Suppressor macrophage treated with lipopolysaccharide for 1 hour (primary cell): ENCODE data around the gene SLC30A1.
A peak's percentile ranks its signal among the peaks of the same experiment; 100 is the strongest.

ENCODE experiments used
- DNase-seq, 3 donors: peaks; one replicate each; pipeline ENCODE4 v3.0.0-alpha.2; 2020 to 2022

Gene SLC30A1

GRCh38 chr1:211606914-211607753, 28.2 kb upstream of the SLC30A1 start:
- DNase-seq: peak; percentile 91 to 98 (median 96)

GRCh38 chr1:211606332-211606913, 27.5 kb upstream of the SLC30A1 start:
- peak; percentile 70 to 75 (median 75) for DNase-seq

- peak in 1 of 3 donors; percentile 35 for DNase-seq
Measured at GRCh38 chr1:211605603-211606331, 26.8 kb upstream of the SLC30A1 start.

GRCh38 chr1:211605034-211605433, 26.1 kb upstream of the SLC30A1 start:
- no peak for DNase-seq

DNA sequence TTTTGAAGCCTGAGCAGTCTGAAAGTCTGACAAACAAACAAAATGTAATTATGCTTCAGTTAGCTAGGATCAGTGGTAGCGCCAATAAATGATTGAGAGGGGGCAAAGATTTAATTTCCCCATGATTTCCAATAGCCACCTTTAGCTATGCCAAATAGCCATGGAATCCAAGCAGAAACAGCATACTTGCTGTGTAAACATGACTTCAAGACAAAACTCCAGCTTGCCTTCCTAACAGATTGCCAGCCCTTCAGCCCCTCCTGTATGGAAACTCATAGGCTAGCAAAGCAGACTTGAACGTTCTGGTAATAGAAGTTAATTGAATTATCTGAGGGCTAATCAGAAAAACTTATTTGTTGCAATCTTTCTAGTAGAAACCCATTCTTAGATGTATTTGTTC, 25.6 kb upstream of the SLC30A1 start:
- no peak for DNase-seq

- no peak for DNase-seq
Measured at GRCh38 chr1:211603713-211604112, 24.8 kb upstream of the SLC30A1 start.

DNA sequence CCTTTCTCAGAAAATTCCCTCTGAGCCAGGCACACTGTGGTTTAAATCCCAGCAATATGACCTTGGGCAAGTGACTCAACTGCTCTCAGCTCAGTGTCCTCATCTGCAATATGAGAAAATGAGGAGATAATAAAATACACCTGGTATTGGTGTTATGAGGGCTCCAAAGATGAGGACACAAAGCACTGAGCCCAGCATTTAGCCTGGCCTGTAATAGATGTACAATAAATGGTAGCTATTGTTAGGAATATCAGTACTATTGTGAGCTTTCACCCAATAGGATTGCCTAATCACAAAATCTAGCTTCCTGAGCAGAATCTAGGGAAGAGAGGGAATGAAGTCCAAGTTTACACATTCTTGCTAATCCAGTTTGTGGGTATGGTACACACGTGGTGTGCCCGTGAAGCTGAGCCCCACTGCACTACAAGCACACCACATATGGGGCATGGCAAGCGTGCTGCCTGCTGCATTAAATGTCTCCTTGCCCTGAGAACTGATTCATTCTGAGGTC, 24.3 kb upstream of the SLC30A1 start:
- no peak for DNase-seq

DNA sequence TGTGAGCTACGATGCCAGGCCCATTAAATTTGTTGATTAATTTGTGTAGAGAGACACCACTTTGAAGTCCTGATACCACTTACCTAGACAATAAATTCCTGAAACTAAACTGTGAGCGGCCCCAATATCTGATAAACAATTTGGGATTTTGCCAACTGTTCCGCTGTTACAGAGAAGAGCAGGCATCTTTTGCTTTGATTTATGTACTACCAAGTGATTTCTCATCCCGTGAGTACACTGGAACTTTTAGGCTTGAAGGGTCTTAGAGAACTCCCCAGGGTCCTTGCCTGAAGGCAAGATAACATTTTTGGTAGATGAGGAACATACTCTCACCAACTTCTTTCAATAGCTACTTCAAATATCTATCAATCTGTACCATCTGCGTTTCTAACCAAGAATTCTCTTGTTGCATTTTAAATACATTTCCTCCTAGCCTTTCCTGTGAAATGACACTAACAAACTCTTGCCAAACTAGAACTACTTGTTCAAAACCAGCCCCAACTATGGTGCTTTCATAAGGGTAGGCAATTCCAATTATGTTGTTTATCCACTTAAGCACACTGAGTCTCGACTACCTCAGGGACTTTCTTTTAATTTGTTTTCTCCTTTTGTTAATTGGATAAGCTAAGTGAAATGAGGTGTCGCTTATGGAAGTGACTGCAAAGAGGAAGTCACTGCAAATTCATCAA, 23.2 kb upstream of the SLC30A1 start:
- DNase-seq: no peak

- DNase-seq: no peak
Measured at GRCh38 chr1:211601159-211601558, 22.2 kb upstream of the SLC30A1 start.

DNA sequence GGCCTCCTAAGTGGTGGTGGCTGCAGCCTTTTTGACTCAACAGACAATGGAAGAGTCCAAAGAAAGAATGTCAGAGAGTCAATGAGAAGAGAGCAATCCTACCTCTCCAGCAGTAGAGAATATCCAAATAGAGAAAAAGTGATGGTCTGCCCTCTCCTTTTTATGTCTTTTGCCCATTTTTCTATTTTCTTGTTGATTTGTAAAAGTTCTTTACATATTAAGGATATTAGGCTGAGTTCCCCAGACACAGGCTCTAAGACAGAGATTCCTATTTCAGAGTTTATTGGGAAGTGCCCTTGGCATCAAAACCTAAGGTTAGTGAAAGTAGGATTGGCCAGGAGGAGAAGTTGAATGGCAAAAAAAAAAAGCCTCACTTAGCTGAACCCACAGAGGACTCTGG, 20.3 kb upstream of the SLC30A1 start:
- DNase-seq: no peak

DNA sequence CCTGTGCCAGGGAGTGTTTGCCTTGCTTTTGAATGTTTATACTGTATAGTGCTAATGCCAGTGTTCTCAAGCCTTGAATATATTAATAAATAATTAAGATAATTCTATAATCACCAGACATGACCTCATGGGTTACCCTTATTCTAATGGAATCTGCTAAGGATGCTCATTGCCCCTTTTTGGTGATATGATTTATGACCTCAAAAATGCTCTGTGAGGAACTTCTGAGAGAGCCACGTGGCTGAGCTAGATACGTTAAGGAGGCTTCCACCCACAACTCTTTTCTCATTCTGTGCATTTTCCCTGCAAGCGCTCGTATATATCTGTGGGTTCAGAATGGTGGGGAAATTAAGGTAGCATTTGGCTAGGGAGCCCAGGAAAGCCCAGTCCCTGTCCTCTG, 19.6 kb upstream of the SLC30A1 start:
- no peak for DNase-seq

- DNase-seq: no peak
Measured at GRCh38 chr1:211596418-211597181, 17.6 kb upstream of the SLC30A1 start.

GRCh38 chr1:211595419-211595818, 16.5 kb upstream of the SLC30A1 start:
- DNase-seq: peak in 1 of 3 donors; percentile 30

GRCh38 chr1:211591980-211592493, 13.1 kb upstream of the SLC30A1 start:
- DNase-seq: peak; percentile 77 to 88 (median 80)

DNA sequence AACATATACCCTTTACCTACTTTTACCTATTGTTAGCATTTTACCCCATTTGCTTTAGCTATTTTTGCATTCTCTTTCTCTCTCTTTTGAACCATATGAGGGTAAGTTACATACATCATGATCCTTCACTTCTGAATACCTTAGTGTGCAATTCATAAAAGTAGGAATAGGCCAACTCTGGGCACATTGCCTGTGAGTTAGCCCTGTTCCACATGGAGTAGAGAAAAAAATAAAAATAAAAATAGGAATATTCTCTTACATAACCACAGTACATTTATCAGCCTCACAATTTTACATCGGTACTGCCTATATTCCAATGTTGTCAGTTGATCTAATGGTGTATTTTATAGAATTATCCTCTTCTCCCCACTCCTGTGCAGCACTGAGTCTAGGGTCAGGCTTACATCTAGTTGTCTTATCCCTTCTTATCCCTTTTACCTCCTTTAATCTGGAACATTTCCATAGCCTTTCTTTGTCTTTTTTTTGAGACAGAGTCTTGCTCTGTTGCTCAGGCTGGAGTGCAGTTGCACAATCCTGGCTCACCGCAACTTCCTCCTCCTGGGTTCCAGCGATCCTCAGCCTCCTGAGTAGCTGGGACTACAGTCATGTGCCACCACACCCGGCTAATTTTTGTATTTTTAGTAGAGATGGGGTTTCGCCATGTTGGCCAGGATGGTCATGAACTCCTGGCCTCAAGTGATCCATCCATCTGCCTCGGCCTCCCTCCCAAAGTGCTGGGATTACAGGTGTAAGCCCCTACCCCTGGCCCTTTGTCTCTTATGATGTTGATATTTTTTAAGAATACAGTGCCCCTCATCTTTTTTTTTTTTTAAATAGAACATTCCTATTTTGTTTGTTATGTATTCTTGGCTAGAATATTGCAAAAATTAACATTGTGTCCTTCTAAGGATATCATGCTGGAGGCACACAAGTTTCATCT, 11.1 kb upstream of the SLC30A1 start:
- DNase-seq: peak; percentile 86 to 90 (median 88)

- no peak for DNase-seq
Measured at GRCh38 chr1:211588711-211589110, 9.8 kb upstream of the SLC30A1 start.

GRCh38 chr1:211587123-211587522, 8.2 kb upstream of the SLC30A1 start:
- DNase-seq: peak in 2 of 3 donors; percentile 36 to 56

DNA sequence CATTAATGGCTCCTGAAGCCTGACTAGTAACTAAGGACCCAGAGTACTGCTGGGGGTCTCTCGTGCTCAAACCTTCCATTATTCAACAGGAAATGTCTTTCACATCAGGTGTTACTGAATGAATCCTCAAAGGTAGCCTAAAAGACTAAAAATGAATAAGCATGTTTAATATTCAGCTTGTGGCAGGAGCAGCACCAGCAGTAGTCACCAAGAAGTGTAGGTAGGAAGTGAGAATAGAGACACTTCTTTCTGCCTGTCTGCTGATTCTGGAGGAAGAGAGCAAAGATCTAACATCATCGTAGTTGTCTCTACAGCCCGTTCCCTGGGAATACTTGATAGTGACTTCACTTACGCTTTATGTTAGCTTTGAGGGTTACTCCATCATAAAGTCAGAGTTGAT, 7.6 kb upstream of the SLC30A1 start:
- DNase-seq: no peak

DNA sequence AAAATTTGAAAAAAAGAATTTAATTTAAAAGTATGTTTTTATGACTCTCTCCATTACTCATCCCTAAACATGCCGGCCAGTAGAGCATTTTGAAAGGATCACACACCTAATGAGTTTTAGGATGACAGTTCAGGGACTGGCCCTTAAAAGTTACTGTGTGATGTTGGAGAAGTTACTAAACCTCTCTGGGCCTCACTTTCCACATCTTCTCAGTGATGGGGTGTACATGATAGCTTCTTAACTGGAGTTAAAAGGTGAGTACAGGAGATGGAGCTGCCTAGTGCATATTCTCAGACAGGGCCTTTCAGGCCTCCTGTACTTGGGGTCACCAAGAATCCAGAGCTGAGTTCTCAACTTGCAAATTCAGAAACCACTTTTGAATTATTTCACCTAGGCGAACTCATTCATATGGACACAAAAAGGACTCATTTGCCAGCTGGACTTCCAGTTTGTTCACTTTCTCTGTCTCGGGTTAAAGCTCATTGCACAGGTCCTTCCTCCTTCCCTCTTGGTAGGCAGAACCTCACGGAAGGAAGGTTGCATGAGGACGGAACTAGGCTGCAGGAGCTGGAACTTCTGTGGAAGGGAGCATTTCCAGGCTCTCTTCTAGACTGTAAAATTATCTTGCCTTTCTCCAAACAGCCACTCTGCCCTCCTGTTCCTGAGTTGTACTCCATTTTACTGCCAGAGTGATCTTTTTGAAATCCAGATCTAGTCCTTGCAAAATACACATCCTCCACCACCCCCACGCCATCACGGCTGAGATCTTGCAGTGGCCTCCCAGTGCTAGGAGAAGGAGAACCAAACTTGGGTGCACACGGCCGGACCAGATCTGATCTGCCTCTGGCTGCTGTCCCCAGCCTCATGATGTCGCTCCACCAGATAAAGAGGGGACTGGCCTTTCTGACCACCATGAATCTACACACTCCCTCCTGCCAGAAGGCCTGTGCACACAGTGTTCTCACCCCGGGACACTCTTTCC, 4.3 kb upstream of the SLC30A1 start:
- peak; percentile 26 to 62 (median 53) for DNase-seq
